SK-N-MC (cell line): ENCODE data around the gene COBL.

Experiments used
- EZH2 ChIP-seq: fragments of 200-600 bp; sonication (generic); IDR thresholded peaks from one replicate; pipeline ENCODE4 v1.6.1; 2017; ENCODE audit warnings: antibody characterized with exemption
- POLR2AphosphoS5 ChIP-seq: IDR thresholded peaks from 2 replicates; pipeline ENCODE4 v1.6.1; 2012; ENCODE audit warnings: mild to moderate bottlenecking, low read depth, low read length, borderline replicate concordance

DNA sequence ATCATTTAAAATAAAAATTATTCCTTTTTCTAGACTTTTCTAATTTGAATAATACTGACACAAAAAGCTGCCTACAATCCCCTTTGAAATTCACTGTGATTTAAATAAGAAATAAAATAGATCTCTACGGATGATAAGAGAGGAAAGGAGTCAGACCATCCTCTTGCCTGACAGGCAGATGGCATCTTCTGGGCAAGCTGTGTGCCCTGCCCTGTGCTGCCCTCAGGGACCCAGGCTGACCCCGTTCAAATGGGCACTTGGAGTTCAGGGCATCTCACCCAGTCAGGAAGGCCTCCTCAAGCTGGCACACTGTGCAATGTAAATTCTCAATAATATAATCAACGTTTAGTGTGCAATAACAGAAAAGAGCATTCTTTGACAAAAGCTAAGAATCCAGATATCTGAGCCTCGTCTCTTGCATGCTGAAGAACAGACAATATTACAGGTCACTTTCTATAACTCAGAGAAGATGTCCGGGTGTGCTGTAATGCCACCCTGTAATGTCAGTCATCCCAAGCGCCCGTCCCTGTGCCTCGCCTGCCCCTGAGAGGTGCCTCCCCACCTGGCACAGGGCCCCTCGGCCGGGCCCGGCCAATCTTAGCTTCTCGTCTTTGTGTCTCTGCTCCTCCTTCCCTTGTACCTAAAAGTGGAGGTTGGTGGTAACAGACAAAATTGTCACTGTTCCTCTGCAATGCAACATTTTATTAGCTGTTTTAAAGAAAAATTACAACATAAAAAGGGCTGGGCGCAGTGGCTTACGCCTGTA is 263.3 kb downstream of the COBL start:
- TF ChIP-seq EZH2 (no peak), POLR2AphosphoS5 (no peak)
